ENCODE measurements around the gene YIPF4.
A peak's percentile ranks its signal among the peaks of the same experiment; 100 is the strongest.
"Not testable (repeated sequence)": the region's sequence is repeated elsewhere in the genome, so short reads cannot be mapped to it uniquely, and the experiment has no call there.

YIPF4 gene
- 21.8 to 55.0 reads per million in 2 donors for total RNA-seq

DNA sequence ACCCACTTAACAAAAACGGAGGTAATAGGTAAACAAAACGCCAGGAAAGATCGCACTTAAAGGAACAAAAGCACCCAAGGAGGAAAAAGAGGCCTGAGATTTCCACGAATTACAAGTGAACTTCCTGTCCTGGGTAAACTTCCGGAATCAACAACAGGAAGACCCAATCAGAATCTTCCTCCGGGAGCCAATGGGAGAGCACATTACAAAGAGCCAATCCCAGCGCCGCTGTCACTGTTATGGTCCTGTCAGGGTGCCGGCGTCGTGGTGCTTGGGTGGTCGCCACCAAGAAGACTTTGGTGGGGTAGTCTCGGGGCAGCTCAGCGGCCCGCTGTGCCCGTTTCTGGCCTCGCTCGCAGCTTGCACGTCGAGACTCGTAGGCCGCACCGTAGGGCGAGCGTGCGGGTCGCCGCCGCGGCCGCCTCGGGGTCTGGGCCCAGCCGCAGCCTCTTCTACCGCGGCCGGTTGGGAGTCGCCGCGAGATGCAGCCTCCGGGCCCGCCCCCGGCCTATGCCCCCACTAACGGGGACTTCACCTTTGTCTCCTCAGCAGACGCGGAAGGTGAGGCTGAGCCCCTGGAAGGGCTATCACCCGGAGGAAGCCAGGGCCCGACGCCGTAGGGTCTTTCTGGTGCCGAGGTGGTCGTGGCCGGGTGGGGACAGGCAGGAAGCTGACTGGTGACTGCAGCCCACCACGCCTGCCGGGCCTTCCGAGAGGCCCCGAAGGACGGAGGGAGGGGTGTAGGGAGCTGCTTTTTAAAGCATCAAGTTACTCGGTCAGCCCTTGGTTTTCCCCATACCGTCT lies at the start of gene YIPF4:
Gene YIPF4 (plus strand): TSS at position 231 of the 804 bp plus-strand sequence. CDS start 252 bp downstream, at position 483.
- peak; percentile 61 to 92 (median 80) for DNase-seq

DNA sequence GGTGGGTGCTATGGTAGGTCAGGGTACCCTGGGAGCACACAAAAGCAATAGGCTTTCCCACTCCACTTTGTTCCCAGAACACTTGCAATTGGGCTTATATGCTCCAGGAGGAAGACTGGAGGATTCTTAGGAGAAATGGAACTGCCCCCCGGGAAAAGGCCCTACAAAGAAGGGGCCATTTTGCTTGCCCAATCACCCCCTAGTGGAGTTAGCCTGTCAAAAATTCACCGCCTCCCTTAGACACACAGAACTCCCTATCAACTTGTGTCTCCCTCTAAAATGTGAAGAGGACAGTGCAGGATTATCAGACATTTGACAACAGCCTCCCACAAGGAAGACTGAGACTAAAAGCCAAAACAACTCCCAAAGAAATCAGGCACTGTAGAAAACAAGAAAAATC lies 49.5 kb upstream of the YIPF4 start:
- DNase-seq = no peak

DNA sequence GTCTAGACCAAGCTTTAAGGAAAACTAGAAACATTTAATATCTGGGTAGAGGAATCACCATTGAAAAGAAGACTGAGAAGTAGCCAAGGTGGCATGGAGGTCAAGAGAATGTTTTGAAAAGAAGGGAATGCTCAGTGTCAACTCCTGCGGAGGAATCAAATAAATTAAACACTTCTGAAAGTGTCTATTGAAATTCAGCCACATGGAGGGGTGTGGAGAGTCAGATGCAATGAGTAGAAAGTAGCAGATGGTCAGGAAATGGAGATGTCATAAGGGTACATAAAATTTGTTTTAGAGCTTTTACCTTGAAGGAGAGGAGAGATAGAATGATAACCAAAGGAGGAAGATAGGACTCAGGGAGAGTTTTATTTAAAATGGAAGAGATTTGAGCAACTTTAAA lies 48.1 kb upstream of the YIPF4 start:
- DNase-seq = no peak

DNA sequence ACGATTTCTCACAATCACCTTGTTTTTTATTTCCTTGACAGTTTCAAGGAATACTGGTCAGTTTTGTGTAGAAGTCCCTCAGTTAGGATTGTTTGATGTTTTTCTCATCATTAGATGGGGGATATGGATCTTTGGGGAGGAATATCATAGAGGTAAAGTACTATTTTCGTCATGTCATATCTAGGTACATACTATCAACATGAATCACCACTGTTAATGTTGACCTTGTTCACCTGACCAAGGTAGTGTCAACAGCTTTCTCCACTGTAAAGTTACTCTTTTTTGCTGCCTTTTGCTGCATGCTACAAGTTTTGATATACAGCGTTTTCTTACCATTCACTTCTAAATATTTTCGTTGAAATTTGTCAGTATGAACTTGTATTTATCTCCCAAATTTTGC lies 45.7 kb upstream of the YIPF4 start:
- DNase-seq = no peak

DNA sequence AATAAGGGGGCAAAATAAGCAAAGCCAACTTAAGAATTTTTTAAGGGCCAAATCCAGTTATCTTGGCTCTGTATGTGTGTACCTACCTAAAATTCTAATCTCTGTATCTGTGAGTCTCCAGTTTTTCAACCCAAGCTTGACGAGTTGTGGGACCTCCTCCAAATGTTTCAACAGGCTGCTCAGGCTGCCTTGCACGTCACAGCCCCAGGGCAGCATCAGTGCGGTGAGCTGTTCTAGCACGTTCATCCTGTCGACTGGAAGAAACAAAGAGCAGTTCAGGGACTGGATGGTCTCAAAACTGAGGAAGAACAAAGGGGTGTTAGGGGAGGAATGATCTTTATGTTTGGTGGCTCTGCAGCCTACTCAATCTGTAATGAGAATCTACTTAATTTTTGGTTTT lies 42.4 kb upstream of the YIPF4 start:
- DNase-seq = no peak

DNA sequence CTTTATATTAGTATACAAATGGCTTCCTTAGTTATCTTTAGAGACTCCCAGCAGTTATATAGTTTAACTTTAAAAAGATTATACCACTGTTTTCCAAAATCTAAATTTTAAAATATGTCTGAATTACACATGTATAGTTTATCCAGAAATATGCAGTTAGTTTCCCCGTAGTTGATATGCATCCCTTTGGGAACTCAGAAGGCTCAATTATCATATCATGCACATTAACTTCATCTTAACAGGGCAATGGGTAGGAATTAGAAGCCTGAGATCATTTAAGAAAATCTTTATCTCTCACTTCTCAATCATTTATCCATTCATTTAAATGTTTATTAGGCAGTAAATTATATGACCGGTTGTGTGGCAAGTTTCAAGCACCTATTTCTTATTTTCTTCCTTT lies 40.2 kb upstream of the YIPF4 start:
- DNase-seq = no peak

DNA sequence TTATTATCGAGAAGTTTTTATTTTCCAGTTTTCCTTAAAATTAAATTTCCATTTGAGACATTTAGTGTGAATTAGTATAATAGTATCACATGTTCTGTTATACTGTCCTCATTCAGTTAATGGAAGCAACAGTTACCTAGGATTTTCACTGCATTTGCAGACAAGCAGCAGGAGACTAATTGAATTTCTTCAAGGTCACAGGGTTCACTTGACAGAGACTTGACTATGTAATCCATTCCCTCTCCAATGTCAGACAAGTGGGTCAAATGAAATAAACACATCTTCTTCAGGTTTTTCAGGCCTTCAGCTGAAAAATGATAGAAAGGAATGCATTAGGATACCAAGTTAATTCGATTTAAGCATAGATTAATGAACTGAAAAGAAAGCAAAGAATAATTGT lies 39.7 kb upstream of the YIPF4 start:
- no peak for DNase-seq

DNA sequence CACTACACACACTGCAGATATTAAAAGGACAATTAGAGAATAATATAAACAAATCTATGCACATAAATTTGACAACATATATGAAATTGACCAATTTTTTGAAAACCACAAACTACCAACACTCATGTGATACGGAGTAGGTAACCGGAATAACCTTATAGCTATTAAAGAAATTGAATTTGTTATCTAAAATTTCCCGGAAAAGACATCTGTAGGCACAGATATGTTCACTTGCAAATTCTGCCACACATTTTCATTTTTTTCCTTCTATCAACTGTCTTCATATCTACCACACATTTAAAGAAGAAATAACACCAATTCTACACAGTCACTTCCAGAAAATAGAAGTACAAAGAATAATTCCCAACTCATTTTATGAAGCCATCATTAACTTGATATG lies 35.4 kb upstream of the YIPF4 start:
- DNase-seq = no peak

DNA sequence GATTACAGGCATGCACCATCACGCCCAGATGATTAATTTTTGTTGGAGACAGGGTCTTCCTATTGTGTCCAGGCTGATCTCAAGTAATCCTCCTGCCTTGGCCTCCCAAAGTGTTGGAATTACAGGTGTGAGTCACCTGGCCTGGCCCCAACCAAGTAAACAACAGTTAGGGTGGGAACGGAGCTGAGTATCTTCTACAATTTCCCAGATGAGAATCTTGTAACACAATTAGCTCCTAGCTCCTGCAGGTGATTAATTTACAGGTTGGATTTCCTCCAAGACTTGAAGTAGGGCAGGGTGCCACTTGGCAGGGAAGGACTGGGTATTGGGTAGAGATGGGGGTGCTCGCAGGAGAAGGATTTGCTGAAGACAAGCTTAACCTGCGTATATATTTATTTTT lies 30.8 kb upstream of the YIPF4 start:
- DNase-seq = no peak

DNA sequence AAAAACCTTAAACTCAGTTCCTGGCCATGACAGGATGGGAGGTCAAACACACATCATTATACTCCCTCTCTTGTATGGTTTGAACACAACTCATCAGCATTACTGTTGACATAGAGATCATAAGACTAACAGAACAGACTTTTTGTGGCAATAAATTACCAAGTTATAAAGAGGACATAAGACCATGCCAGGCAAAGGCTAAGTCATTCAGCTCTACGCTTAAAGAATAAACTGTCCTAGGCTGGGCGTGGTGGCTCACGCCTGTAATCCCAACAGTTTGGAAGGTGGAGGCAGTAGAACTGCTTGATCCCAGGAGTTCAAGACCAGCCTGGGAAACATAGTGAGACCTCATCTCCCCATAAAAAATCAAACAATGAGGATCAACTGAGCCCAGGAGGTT lies 29.4 kb upstream of the YIPF4 start:
- DNase-seq = no peak

DNA sequence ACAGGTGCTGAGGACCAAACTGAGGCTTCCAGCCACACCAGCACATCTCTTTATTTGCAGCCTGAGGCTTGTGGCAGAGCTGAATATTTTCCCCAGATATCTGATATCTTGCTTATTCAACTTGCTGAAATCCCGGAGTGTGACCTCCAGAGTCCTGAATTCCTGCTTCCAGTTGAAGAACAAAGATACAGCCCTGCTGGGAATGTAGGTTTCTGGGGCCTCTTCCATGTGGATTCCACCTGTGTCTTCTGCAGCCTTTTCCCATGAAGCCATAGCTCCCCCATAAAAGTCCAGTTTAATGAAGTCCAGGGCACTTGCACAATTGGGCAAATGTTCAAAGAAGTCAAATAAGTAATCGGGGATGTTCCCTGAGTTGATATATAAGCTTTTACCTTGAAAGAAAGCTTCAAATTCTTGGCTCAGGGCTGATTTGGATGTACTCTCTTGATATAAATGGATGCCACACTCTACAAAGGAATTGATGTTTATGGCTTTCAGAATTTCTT lies 27.9 kb upstream of the YIPF4 start:
- DNase-seq = no peak

DNA sequence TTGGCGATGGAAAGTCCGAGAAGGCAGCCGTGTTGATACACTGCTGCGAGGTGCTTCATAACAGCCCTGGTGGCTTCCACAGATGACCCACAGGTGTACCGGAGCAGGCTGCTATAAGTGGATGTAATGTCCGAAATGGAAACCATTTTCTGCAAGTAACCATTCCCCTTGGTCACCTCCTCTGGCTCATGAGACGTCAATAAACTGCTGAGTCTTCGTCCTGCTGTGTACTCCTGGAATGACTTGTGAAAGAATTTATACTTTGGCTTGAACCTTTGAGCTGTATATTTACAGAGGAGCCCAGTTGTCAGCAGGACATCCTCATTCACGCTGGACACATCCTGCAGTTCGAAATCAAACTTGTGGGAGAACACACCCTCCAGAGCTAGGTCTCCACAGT lies 27.4 kb upstream of the YIPF4 start:
- no peak for DNase-seq

DNA sequence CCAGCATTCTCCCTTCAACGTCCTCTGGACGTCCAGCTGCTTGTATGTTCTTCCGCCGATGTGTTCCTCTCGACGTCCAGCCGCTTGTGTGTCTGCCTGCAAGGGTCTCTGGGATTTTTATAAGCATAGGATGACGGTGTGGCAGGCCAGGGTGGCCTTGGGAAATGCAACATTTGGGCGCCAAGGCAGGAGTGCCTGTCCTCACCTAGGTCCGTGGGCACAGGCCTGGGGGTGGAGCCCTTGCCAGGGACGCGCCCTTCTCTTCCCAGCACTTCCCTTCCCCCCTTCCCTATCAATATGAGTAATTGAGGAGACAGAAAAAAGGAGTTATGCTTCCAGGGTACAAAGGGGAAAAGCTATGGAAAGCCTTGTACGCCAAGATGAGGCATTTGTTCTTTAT lies 19.5 kb upstream of the YIPF4 start:
- no peak for DNase-seq

DNA sequence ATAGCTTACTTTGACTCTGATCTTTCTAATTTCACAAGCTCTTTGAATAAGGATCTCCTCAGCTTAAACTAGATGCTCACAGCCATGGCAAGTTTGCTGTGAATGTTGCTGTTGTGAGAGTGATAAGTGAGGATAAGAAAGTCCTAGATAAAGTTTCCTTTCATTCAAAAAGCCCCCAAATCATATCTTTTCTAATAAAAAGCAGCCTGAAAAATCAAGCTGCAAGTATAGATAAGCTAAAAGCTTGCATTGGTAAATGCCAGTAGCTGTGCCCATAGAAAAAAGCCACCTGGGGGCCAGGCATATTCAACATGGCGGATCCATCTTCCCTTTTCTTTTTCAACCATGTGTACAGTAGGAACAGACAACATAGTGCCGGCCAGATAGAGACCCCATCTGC lies 17.3 kb upstream of the YIPF4 start:
- no peak for DNase-seq

DNA sequence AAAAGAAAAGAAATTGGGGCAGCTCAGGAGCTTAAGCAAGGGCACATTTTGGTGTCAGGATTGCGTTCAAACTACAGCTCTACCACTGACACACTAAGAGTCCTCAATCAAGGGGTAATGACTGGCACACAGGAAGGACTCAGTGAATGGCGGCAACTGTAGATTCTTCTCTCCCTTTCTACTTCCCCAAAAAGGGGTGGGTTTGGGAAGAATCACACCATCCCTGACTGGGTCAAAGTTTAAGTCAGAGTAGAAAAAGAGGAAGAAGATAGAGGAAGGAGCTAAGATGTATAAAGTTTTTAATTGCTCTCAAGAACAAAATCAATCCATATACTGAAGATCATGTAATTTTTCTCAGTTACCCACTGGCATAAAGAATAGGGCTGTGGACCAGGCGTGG lies 15.6 kb upstream of the YIPF4 start:
- DNase-seq = no peak

DNA sequence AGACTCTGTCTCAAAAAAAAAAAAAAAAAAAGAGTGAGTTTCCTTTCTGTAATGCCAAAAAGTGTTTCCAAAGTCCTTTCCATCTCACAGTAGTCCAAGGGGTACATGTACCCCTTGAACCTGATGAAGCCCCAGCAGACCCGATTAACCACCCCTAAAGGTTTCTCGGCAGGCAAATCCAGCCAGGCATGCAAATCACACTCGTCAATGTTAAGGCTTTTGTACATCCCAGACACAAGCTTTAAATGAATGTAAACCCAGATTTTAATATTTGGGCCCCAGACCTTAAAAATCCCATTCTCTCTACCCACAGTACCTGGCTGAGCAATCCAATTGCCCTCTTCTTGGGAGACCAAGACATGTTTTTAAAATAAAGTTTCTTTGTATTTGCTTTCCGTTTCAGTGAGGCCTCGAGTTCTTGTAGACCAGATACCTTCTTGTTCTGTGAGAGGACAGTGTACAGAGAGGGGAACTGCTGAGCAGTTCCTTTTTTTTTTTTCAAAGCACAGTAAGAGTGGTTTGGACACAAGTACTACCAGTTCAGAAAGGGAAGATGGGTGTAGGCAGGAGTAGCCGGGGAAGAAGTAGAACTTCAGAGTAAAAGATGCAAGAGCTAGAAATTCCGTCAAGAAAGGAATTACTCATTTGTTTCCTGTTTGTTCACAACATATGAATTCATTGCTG lies 13.1 kb upstream of the YIPF4 start, which contains the start of gene NLRC4:
Gene NLRC4 (minus strand): TSS at position 465 of the 684 bp plus-strand sequence. CDS start 8,111 bp downstream, outside the sequence.
- DNase-seq = peak in 1 of 5 experiments; percentile 52

DNA sequence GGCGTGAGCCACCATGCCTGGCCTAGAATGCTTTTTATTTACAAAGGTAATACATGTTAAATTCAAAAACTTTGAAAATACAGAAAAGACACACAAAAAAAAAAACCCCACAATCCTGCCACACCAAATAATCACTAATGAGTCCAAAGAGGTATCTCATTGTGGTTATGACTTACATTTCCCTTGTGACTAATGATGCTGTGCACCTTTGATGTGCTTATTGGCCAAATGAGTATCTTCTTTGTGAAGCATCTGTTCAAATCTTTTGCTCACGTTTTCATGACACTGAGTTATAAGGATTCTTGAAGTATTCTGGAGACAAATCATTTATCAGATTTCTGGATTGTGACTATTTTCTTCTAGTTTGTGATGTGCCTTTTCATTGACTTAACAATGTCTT lies 6.6 kb upstream of the YIPF4 start:
- no peak for DNase-seq

DNA sequence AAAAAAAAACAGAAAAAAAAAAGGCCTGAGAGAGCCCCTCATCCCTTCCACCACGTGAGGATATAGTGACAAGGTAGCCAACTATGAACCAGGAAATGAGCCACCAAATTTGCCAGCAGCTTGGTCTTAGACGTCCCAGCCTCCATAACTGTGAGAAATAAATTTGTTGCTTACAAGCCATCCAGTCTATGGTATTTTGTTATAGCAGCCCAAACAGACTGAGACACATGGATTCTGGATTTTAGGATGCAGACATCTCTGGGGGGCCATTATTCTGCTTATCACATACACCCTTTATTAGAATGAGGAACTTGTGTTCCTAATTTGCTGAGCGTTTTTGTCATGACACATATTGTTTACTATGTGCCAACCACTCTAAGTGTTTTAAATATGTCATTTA lies 5.4 kb upstream of the YIPF4 start:
- no peak for DNase-seq

DNA sequence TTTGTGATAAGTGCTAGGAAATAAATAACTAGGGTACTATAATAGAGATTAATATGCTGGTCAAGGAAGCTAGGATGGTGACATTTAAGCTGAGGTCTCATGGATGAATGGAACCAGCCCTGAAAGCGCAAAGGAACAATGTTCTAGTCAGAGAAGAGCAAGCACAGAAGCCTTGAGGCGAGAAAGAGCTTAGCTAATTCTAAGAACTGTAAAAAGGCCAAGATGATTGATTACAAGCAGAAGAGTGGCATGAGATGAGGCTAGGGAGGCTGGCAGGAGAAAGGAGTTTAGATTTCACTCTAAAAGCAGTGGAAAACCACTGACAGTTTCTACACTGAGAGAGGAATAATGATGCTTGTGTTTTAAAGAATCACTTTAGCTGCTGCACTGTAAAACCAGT lies 3.4 kb upstream of the YIPF4 start:
- DNase-seq = no peak

DNA sequence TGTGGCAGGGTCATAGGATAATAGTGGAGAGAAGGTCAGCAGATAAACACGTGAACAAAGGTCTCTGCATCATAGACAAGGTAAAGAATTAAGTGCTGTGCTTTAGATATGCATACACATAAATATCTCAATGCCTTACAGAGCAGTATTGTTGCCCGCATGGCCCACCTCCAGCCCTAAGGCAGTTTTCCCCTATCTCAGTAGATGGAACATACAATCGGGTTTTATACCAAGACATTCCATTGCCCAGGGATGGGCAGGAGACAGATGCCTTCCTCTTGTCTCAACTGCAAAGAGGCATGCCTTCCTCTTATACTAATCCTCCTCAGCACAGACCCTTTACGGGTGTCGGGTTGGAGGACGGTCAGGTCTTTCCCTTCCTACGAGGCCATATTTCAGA lies 1.9 kb upstream of the YIPF4 start:
- not testable (repeated sequence) for DNase-seq

DNA sequence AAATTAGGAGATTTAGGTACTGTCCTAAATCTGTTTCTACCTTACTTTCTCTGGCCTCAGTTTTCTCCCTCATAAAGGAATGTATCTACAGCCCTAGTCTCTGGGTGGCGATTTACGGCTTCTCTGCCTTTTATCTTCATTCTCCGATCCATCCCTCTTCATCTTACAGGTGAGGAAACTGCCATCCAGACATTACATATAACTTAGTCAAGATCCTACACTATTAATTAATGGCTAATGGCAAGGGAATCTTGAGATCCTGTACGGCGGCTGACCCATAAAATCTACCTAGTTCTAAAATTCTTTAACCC lies 386 bp upstream of the YIPF4 start:
- DNase-seq = no peak

DNA sequence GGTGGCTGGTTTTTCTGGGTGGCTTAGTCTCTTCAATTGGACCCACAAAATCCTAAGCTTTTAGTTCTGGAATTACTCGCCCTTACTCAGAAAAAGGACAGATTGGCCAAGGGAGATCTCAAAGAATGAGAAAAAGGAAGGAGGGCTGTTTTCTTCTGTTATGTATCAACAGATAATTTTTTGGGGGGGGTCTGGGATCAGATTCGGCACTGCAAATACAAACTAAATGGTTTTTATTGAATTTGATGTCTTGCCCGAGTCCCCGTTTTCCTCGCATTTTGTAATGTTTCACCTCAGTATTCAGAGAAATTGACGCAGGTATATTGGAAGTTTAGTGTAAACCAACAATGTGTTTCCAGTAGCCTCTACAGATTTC lies 762 bp downstream of the YIPF4 start:
- no peak for DNase-seq

DNA sequence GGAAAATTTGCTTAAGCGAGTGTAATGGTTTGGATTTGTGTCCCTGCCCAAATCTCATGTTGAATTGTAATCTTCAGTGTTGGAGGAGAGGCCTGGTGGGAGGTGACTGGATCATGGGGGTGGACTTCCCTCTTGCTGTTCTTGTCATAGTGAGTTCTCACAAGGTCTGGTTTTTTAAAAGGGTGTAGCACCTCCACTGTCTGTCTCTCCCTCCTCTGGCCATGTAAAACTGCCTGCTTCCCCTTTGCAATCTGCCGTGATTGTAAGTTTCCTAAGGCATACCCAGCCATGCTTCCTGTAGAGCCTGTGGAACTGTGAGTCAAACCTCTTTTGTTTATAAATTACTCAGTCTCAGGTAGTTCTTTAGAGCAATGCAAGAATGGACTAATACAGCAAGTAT lies 6.6 kb downstream of the YIPF4 start:
- no peak for DNase-seq
